Right forelimb (tissue), 1 donor: ENCODE results near the gene RPL6.
"Not testable (repeated sequence)": the region's sequence is repeated elsewhere in the genome, so short reads cannot be mapped to it uniquely, and the experiment has no call there.

Experiments used
- DNase-seq: peaks from one replicate; pipeline ENCODE4 v3.0.0-alpha.2; 2018

The RPL6 gene

DNA sequence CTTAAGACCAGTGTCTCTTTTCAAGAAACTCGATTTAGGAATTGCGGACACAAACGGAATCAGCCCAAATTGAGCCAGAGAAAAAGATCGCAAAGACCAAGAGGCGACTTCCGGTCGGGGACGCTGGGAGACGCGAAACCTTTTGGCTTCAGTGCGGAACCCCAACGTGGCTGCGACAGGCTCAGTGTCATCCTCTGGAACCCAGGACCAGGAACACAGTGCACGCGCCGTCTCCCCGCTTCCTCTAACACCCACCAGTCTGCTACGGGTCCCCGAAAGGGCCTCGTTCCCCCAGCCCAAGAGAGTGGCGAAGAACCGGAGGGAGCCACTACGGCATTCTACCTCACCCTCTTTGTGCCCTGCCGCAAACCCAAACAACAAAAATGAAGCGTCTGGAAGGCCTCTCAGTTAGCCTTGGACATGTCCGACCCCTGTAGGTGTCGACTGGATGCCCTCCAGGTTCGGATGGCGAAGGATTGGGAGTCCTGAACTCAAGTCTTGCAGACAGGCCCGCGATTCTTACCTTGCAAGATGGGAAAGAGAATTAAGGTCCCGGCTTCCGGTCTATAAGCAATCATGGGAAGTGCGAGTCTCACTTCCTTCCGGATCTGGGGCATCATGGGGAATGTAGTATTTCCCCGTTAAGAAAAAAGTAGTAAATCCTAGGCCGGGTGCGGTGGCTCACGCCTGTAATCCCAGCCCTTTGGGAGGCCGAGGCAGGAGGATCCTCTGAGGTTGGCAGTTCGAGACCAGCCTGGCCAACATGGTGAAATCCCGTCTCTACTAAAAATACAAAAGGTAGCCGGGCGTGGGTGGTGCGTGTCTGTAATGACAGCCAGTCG lies at the start of gene RPL6:
Gene RPL6, minus strand, starts transcription at position 542 of the 842 bp plus-strand sequence. CDS start 949 bp downstream, outside the sequence.
- peak; percentile 89 for DNase-seq

DNA sequence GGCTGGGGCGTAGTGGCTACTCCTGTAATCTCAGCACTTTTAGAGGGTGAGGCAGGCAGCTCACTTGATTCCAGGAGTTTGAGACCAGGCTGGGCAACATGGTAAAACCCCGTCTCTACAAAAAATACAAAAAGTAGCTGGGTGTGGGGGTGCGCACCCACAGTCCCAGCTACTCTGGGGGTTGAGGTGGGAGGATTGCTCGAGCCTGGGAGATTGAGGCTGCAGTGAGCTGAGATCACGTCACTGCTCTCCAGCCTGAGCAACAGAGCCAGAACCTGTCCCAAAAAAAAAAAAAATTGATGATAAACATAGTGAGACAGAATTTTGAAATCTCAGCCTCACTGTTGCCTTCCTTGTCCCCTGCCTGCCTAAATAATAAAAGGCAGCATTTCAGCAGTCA lies 49.3 kb upstream of the RPL6 start:
- DNase-seq, result no peak

DNA sequence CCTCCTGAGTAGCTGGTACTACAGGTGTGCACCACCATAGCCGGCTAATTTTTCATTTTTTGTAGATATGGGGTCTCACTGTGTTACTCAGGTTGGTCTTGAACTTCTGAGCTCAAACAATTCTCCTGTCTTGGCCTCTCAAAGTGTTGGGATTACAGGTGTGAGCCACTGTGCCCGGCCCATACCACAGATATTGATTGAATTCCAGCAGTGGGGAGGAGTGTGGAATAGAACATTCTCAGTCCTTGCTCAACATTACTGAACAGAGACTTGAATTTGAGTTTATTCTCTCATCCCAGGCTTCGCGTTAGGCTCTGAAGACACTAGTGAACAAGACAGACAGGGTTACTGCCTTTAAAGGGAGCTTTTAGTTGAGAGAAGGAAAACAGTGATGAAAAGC lies 48.9 kb upstream of the RPL6 start:
- no peak for DNase-seq

- not testable (repeated sequence) for DNase-seq
Observed at GRCh38 chr12:112457142-112457541, 47.7 kb upstream of the RPL6 start.

DNA sequence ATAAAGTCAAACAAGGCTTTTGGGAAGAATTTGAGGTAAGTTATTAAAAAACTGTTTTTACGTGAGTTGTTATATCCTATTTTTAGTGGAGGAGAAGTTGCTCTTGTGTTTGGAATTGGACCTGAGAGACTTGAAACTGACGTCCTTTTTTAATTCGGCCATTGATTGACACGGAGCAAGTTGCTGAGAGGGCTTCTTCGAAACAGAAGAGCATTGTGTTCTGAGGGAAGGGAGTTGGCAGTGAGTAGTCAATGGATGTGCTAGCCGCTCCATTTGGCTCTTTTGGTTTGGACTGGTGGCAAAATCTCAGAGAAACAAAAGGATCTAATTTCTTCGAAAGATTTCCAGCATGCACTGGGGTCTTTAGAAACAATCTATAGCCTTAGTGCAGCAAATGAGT lies 46.6 kb upstream of the RPL6 start:
- DNase-seq, result no peak

DNA sequence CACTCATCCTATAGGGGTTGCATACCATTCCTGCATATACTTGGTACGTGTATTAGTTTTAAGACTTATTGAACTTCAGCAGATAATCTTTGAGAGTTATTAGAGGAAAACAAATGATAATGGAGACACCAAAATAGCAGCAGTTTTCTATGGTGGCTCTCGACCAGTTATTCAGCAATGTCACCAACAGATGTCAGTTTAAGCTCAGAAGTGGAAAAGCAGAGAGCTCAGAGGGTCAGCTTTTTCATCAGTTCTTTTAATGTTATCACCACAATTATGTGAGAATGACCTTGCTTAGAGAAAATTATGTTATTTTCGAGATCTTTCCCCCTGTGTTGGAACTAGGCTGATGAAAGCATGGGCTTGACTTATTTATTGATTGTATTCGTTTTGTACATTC lies 41.3 kb upstream of the RPL6 start:
- DNase-seq, result no peak

- DNase-seq, result not testable (repeated sequence)
Observed at GRCh38 chr12:112448165-112448564, 38.8 kb upstream of the RPL6 start.

DNA sequence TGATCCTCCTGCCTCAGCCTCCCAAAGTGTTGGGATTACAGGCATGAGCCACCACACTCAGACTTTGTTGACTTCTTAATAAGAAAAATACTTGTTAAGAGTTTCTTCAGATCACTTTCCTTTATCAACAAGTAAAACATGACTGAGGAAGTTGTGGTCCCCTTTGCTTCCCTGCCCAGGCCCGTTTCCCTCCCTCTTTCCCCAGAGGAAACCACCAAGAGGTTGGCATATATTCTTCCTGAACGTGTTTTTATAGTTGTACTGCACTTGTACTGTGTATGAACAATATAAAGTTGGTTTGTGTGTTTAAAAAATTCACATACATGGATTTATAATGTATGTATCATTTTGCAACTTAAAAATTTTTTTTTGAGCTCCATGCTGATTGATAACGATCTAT lies 37.7 kb upstream of the RPL6 start:
- no peak for DNase-seq

DNA sequence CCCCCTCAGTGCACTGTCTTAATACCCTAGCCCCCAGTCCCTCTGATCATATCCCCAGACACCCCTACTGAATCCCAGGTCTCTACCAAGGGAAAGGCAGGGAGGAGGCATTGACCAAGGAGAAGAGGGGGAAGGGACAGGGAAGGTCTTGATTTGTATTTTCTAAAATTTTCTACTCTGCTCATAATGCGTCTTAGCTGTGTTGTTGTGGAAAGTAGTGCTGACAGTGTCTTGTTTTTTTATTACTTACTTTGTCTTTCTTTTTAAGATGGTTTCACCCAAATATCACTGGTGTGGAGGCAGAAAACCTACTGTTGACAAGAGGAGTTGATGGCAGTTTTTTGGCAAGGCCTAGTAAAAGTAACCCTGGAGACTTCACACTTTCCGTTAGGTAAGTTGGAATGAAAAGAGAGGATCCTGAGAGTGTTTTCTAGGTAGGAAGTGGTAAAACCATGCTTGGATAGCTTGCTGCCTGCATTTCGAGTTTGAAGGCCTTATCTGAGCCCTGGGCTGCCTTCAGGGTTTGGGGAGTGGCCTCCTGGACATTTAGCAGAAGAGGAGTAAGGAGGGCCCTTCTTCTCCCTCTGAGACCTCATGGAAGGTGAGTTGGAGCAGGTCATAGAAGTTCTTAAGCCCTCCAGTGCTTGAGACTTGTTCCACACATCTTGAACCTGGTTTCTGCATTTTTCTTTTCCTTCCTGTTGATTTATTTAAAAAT lies 36.8 kb upstream of the RPL6 start:
- DNase-seq, result no peak

- DNase-seq, result no peak
Observed at GRCh38 chr12:112443916-112444315, 34.5 kb upstream of the RPL6 start.

DNA sequence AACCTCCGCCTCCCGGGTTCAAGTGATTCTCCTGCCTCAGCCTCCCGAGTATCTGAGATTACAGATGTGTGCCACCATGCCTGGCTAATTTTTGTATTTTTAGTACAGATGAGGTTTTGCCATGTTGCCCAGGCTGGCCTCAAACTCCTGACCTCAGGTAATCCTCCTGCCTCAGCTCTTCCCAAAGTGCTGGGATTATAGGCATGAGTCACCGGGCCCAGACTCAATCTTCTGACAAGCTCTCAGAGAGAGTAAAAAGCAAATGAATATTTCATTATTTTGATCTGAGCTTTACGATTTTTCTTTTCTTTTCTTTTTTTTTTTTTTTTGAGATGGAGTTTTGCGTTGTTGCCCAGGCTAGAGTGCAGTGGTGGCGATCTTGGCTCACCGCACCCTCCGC lies 31.2 kb upstream of the RPL6 start:
- not testable (repeated sequence) for DNase-seq

DNA sequence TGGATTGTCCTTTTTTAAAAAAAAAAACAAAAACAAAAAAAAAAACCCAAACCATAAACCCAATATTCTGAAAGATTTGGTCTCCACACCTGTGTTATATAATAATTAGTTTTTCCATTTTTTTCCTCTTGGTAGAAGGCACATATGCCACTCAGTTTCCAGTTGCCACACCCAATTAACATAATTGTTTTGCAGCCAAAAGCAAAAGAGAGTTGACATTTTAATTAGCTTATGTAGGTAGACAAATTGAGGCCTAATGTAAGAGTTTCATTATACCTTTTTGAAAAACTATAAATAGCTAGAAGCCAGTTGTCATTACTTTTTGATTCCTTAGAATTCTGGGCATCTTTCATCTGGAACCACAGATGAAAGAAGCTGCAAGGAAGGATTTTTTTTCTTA lies 30.4 kb upstream of the RPL6 start:
- no peak for DNase-seq

GRCh38 chr12:112438645-112439044 lies 29.2 kb upstream of the RPL6 start:
- not testable (repeated sequence) for DNase-seq

DNA sequence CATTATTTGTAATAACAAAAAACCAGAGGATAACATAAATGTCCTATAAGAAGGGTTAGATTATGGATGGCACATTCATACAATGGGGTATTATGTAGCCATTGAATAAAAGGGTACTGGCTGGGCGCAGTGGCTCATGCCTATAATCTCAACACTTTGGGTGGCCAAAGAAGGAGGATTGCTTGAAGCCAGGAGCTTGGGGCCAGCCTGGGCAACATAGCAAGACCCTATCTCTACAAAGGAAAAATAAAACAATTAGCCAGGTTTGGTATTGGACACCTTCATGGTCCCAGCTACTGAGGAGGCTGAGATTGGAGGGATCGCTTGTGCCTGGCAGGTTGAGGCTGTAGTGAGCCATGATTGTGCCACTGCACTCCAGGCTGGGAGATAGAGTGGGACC lies 24.1 kb upstream of the RPL6 start:
- no peak for DNase-seq

DNA sequence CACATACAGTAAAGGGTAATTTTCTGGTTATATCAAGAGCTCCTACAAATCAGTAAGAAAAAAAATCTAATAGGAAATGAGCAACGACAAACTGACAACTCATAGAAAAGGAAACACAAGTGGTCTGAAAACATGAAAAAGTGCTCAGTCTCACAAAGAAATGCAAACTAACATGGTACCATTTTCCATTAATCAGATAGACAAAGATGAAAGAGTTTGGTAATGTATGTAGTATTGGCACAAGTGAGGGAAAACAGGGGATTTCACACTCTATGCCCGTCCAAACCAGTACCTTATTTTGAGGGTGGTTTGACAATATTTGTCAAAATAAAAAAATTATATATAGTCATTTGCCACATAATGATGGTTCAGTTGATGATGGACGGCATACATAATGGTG lies 22.6 kb upstream of the RPL6 start:
- no peak for DNase-seq

GRCh38 chr12:112430929-112431328 lies 21.5 kb upstream of the RPL6 start:
- no peak for DNase-seq

DNA sequence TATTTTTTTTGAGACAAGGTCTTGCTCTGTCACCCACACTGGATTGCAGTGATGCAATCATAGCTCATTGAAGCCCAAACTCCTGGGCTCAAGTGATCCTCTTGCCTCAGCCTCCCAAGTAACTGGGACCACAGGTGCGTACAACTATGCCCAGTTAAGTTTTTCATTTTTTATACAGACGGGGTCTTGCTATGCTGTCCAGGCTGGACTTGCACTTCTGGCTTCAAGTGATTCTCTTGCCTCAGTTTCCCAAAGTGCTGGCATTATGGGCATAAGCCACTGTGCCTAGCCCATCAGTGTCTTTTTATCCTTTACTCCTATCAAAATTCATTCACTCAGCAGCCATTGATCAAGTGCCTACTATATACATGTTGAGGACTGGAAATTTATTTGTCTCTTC lies 18.4 kb upstream of the RPL6 start:
- no peak for DNase-seq

DNA sequence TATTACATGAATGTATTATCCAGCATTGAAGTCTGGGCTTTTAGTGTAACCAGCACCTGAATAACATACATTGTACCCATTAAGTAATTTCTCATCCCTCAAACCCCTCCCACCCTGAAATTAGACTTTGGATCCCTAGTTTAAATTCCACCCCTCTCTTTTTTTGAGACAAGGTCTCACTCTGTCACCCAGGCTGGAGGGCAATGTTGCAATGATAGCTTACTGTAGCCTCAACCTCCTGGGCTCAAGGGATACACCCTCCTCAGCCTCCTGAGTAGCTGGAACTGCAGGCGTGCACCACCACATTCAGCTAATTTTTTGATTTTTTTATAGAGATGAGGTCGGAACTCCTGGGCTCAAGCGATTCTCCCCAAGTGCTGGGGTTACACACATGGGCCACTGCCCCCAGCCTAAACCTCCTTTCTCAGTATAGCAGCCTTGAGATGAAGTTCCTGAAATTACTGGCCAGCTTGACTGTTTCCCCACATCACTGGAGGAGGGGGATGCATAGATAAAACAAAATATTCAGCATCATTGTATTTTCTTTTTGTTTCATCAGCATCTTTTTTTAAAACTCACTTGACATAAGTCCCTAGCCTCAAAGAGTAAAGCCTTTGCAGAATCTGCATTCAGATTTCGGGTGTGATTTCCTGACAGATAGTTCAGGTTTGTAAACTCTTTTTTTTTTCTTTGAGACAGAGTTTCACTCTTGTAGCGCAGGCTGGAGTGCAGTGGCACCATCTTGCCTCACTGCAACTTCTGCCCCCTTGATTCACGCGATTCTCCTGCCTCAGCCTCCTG lies 16.4 kb upstream of the RPL6 start:
- DNase-seq, result no peak

GRCh38 chr12:112424126-112424525 lies 14.7 kb upstream of the RPL6 start:
- no peak for DNase-seq

GRCh38 chr12:112422531-112422930 lies 13.1 kb upstream of the RPL6 start:
- DNase-seq, result no peak

- DNase-seq, result no peak
Observed at GRCh38 chr12:112421363-112421762, 12.0 kb upstream of the RPL6 start.

GRCh38 chr12:112420740-112421139 lies 11.3 kb upstream of the RPL6 start:
- no peak for DNase-seq
